Measurements from ENCODE around the gene ZC3H7B. TPM values are rescaled to one million over a fixed set of nuclear protein-coding genes. Genes with fewer than 3 reads are reported as not detected.

Gene ZC3H7B
- total RNA-seq, 1 donor from 2014 or later, result 25.8 TPM

GRCh38 chr22:41333806-41334205 is 32.5 kb downstream of the ZC3H7B start:
- Histone ChIP-seq H2AFZ (replicated peaks) (no peak overlapping the region), H3K9me3 (ENCODE audit: low read depth) (no peaks in the 10 kb centered on the region), H3K36me3 (no peaks in the 10 kb centered on the region), H3K4me2 (no peak overlapping the region), H3K9ac (no peak overlapping the region), H3K4me3 (no peak overlapping the region), H3F3A (ENCODE audit: low read depth) (no peaks in the 10 kb centered on the region), H3K27me3 (no peaks in the 10 kb centered on the region), H3K4me1 (no peaks in the 10 kb centered on the region), H4K20me1 (ENCODE audit: low read depth) (no peaks in the 10 kb centered on the region), H3K79me2 (ENCODE audit: low read depth) (no peaks in the 10 kb centered on the region), H3K27ac (no peak overlapping the region)
- Mint-ChIP-seq H3K27me3 (ENCODE audit: insufficient read depth, low read depth) (no peaks in the 10 kb centered on the region), H3K4me1 (no peaks in the 10 kb centered on the region), H3K4me3 (no peak overlapping the region), H3K36me3 (peaks cover 18% of the 10 kb centered on the region), H3K9me3 (no peaks in the 10 kb centered on the region), H3K27ac (no peak overlapping the region)
- DNase-seq (ENCODE audit: low spot score), result no peak
- TF ChIP-seq, protein P1, sequence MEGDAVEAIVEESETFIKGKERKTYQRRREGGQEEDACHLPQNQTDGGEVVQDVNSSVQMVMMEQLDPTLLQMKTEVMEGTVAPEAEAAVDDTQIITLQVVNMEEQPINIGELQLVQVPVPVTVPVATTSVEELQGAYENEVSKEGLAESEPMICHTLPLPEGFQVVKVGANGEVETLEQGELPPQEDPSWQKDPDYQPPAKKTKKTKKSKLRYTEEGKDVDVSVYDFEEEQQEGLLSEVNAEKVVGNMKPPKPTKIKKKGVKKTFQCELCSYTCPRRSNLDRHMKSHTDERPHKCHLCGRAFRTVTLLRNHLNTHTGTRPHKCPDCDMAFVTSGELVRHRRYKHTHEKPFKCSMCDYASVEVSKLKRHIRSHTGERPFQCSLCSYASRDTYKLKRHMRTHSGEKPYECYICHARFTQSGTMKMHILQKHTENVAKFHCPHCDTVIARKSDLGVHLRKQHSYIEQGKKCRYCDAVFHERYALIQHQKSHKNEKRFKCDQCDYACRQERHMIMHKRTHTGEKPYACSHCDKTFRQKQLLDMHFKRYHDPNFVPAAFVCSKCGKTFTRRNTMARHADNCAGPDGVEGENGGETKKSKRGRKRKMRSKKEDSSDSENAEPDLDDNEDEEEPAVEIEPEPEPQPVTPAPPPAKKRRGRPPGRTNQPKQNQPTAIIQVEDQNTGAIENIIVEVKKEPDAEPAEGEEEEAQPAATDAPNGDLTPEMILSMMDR (IDR thresholded peaks at IDR 0.05), result no peak
- no peak for TF ChIP-seq EZH2 (IDR thresholded peaks at IDR 0.05)
- TF ChIP-seq EZH2phosphoT487 (IDR thresholded peaks at IDR 0.05), result no peak

GRCh38 chr22:41334215-41334614 is 32.9 kb downstream of the ZC3H7B start:
- TF ChIP-seq EZH2 (IDR thresholded peaks at IDR 0.05) (no peak), EZH2phosphoT487 (IDR thresholded peaks at IDR 0.05) (no peak)
- TF ChIP-seq, protein P1 (IDR thresholded peaks at IDR 0.05), result no peak
- Histone ChIP-seq H3K4me3 (no peak overlapping the region), H3K9me3 (ENCODE audit: low read depth) (no peaks in the 10 kb centered on the region), H3K4me1 (no peaks in the 10 kb centered on the region), H3K27me3 (no peaks in the 10 kb centered on the region), H2AFZ (replicated peaks) (no peak overlapping the region), H3K36me3 (no peaks in the 10 kb centered on the region), H3K27ac (no peak overlapping the region), H4K20me1 (ENCODE audit: low read depth) (no peaks in the 10 kb centered on the region), H3K4me2 (no peak overlapping the region), H3K79me2 (ENCODE audit: low read depth) (no peaks in the 10 kb centered on the region), H3F3A (ENCODE audit: low read depth) (no peaks in the 10 kb centered on the region), H3K9ac (no peak overlapping the region)
- no peaks in the 10 kb centered on the region for H3K27me3 Mint-ChIP-seq (ENCODE audit: insufficient read depth, low read depth)
- no peaks in the 10 kb centered on the region for H3K4me1 Mint-ChIP-seq
- DNase-seq (ENCODE audit: low spot score), result no peak
- peaks cover 18% of the 10 kb centered on the region for H3K36me3 Mint-ChIP-seq
- no peaks in the 10 kb centered on the region for H3K9me3 Mint-ChIP-seq
- no peak overlapping the region for H3K27ac Mint-ChIP-seq
- no peak overlapping the region for H3K4me3 Mint-ChIP-seq

- DNase-seq (ENCODE audit: low spot score), result no peak
- no peaks in the 10 kb centered on the region for H3K9me3 Mint-ChIP-seq
- H2AFZ ChIP-seq (replicated peaks), result no peak overlapping the region
- H3K27ac ChIP-seq, result no peak overlapping the region
- H3K9me3 ChIP-seq (ENCODE audit: low read depth), result no peaks in the 10 kb centered on the region
- H4K20me1 ChIP-seq (ENCODE audit: low read depth), result no peaks in the 10 kb centered on the region
- H3K36me3 ChIP-seq, result no peaks in the 10 kb centered on the region
- no peak overlapping the region for H3K4me2 ChIP-seq
- no peaks in the 10 kb centered on the region for H3K4me1 ChIP-seq
- H3K9ac ChIP-seq, result no peak overlapping the region
- no peaks in the 10 kb centered on the region for H3K27me3 ChIP-seq
- H3K36me3 Mint-ChIP-seq, result peaks cover 16% of the 10 kb centered on the region
- H3K4me3 ChIP-seq, result no peak overlapping the region
- no peaks in the 10 kb centered on the region for H3K27me3 Mint-ChIP-seq (ENCODE audit: insufficient read depth, low read depth)
- H3K4me1 Mint-ChIP-seq, result no peaks in the 10 kb centered on the region
- TF ChIP-seq, protein P1 (IDR thresholded peaks at IDR 0.05), result no peak
- TF ChIP-seq EZH2 (IDR thresholded peaks at IDR 0.05), result no peak
- TF ChIP-seq EZH2phosphoT487 (IDR thresholded peaks at IDR 0.05), result no peak
- H3K79me2 ChIP-seq (ENCODE audit: low read depth), result no peaks in the 10 kb centered on the region
- H3K4me3 Mint-ChIP-seq, result no peak overlapping the region
- no peaks in the 10 kb centered on the region for H3F3A ChIP-seq (ENCODE audit: low read depth)
- H3K27ac Mint-ChIP-seq, result peak overlapping the region; percentile 84
Measured at GRCh38 chr22:41334951-41335635, 33.8 kb downstream of the ZC3H7B start.

Data from neural progenitor cell (in vitro differentiated cells).